Body of pancreas (tissue), 4 donors: Measurements from ENCODE around the gene NRP1.

Experiments
- CTCF ChIP-seq, 7 experiments: fragments of 450-650 bp in 4 of 7; fragments of 200-600 bp in 3 of 7; sonication (generic) in 3 of 7; IDR thresholded peaks; one replicate each; pipeline ENCODE4 v1.5.1; 2016 to 2019; ENCODE audit warnings: antibody characterized with exemption in 7 of 7
- POLR2A ChIP-seq, 3 donors: fragments of 450-650 bp; IDR thresholded peaks; one replicate each; pipeline ENCODE4 v1.6.1; 2016; ENCODE audit warnings: antibody characterized with exemption in 3 of 3, mild to moderate bottlenecking in 2 of 3

GRCh38 chr10:33137356-33138005, 197.0 kb downstream of the NRP1 start:
- TF ChIP-seq CTCF (IDR thresholded peaks at IDR 0.05): no peak
- TF ChIP-seq POLR2A (IDR thresholded peaks at IDR 0.05): no peak
